Midbrain (tissue), 1 donor: ENCODE results near the gene ZFP2.
"Not testable (repeated sequence)": the region's sequence is repeated elsewhere in the genome, so short reads cannot be mapped to it uniquely, and the experiment has no call there.

Experiments
- DNase-seq: peaks from one replicate; lab custom pipeline; 2025; lab: John Stamatoyannopoulos, UW

The ZFP2 gene

DNA sequence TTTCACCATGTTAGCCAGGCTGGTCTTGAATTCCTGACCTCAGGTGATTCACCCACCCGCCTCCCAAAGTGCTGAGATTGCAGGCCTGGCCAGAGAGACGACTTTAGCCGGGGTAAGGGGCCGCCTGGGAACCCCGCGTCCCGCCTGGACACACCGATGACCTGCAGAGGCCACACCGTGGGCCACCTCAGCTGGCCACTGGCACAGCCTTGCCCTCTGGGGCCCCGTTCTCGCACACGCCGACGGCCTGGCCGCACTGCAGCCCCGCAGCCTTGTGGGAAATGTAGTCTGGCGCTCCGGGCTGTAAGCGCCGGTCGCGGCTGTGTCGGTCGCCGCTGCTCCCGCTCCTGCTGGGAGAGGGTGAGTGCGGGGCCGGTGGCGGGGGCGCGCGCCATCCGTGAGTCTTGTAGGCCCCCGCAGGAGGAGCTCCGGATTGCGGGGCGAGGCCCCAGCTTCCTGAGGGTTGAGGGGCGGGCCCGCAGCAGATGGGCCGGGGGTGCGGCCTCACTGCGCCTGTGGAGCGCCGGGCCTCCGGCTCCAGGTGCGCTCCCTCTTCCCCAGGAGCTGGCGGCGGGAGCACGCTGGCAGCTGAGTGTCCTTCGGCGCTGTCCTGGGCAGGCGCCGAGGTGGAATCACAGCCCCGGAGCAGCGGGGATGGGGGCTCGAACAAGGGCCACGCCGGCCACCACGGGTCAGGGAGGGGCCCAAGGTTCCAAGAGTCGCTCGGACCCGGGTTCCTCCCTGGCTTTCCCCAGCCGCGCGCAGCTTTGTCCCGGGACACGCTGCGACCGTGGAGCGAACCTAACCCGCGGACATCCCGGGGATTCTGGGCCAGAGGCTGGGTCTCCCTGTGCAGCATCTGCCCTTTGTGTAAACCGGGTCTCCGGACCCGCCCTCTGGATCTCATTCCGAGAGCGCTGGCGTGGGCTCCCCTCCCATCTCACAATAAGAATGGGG, at the start of gene ZFP2:
ZFP2 (plus strand) TSS at position 299 of the 957 bp plus-strand sequence. CDS start 35,401 bp downstream, outside the sequence.
- DNase-seq: peak; percentile 74

DNA sequence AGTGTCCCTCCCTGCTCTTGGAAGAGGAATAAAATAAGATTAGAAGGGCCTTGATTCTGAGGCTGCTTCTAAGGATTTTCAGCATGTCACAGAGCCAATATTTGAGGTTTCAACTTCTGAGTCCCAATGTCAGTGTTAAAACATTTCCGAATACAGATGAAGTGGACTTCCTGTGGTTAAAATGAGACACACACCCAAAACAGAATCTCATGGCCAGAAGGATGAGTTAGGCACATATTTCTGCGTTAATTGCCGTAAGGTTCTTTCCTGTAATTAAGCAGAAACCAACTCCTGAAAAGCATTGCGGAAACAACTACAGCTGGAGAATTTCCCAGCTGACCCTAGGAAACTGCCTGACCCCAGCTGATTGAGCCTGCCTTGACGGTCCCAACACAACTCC, 46.4 kb upstream of the ZFP2 start:
- DNase-seq: no peak

DNA sequence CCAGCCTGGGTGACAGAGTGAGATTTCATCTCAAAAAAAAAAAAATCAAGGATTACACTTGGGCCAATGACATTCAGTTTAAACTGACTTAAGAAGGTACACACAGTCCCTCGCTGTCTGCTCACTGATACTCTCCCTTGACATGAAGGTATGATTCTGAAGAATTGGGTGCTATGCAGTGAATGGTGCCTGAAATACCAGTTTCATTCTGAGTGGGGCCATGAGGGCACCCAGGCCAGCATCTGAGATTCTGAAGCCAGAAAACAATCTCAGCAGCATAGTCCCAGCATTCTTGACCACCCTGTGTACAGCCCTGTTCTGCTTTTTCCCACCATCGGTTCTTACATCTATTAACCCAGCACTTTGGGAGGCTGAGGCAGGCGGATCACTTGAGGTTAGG, 43.8 kb upstream of the ZFP2 start:
- no peak for DNase-seq

DNA sequence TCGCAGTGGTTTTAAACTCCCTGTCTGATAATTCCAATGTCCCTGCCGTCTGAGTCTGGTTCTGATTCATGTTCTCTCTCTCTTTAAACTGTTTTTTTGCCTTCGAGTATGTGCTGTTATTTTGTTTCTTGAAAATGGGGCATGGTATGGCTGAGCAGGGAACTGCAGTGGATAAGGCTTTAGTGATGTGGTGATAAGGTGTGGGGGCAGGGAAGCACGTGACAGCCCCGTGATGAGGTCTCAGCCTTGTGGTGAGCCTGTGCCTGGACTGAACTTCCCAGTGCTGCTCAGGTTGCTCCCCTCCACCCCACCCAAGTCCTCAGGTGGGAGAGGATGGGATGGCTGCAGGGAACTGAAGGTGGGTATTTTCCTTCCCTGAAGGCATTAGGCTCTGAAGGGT, 41.4 kb upstream of the ZFP2 start:
- DNase-seq: no peak

DNA sequence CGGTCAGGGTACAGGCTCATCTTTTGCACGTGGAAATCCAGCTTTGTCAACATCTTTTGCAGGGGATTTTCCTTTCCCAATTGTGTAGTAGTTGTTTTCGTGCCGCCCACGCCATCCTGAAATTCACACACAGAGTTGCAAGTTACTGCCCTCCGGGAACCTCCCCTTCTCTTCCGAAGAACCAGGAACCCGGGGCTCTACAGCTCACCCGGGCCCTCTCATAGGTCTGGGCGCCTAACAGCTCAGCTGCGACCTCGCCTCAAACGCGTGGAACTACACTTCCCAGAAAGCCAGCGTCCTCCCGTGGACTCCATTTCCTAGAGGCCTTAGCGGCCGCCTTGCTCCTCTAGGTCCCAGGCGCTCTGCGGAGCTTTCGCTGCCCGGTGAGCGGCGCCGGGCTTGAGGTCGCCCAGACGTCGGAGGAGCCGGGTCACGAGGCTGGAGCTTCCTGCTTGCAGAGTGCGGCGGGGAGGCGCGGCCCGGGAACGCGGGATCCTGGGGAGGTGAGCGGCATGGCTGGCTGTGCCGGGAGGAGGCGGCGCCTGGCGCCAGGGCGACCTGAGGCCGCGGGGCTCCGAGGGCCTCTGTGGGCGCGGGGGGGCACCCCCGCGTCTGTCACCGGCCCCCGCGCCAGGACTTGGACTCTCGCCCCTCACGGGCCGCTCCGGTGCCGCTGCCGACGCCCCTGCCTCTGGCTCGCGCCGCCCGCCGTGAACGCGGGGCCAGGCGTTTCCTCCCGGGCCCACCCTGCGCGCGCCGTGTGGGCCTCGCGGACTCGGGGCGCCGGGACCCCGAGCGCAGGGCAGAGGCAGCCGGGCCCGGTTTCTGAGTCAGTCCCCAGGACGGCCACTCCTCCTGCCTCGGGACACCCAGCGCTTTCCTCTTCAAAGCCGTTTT, 35.8 kb upstream of the ZFP2 start, which contains the start of gene ZNF354B:
ZNF354B (plus strand) TSS at position 329 of the 897 bp plus-strand sequence. CDS start 1,095 bp downstream, outside the sequence.
- DNase-seq: peak; percentile 95

DNA sequence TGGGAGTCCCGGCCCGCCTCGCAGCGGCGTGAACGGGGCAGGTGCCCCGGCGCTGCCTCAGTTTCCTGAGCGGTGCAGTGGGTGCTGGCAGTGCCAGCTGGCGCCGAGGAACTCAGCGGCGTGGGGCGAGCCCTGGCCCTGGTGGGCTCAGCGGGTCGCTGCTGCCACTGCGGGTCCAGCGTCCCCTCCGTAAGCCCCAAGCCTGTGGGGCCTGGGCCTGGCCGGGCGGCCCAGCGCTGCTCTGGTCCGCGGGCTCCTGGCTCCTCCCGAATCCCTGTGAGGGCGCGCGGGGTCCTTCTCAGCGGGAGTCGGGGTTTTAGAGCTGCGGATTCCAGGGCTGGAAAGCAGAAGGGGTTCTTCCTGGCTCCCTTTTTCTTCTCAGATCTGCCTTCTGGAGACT, 35.1 kb upstream of the ZFP2 start:
- not testable (repeated sequence) for DNase-seq

DNA sequence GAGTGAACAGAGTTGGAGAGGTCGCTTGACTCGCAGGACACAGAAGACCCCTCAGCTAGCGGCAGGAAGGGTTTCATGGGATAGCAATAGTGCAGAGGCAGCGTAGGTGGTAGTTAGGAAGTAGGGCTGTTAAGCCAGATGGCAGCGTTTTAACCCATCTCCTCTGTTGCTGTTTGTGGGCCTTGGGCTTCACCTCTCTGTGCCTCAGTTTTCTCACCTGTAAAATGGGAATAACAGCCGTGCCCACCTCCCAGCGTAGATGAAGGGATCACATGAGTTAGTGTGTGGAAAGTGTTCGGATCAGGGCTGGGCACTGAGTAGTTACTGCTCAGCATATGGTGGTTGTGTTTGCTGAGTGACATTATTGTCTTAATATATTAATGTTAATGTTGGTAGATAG, 34.1 kb upstream of the ZFP2 start:
- DNase-seq: no peak

DNA sequence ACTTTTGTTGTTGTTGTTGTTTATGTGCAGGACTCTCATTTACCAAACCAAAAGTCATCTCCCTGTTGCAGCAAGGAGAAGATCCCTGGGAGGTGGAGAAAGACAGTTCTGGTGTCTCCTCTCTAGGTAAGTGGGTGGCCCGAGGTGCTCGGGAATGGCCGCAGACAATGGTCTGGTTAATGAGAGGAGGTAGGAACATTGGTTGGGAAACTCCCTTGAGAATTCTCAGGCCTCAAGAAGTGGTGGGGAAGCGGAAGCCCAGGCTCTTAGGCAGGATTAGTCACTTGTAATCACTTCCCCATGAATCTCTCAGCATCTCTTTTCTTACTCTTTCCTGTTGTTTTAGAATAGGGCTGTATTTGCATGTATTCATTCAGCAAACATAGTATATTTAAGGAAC, 28.8 kb upstream of the ZFP2 start:
- no peak for DNase-seq

DNA sequence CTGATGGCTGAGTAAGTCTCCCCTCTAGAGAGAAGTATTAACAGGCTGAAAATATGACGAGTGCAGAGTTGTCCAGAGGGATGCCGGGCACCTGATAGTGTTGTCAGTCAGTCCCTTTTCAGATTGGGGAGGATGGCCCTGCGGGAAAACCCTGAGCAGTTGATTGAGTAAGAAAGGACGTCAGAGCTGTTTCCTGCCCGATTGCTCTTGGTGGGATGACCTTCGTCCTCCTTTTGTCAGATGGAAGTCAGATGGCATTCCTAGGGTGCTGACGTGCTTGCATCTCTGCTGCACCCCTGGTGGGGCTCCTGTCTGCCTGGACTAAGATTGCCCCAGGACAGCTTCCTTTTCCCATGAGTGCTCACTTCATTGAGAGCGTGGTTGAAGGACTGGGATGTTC, 26.1 kb upstream of the ZFP2 start:
- DNase-seq: no peak

DNA sequence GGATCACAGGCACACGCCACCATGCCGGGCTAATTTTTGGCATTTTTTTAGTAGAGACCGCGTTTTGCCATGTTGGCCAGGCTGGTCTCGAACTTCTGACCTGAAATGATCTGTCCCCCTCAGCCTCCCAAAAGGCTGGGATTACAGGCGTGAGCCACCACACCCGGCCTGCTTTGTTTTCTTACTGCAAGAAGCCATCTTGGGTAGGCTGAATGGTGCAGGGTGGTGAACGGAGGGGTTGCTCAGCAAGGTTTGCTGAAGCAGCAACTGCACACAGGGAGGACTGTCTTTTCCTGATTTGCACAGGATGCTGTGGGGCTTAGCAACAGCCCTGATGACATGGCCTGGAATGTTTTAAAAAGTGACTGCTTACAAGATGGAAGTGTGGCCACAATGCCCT, 25.3 kb upstream of the ZFP2 start:
- no peak for DNase-seq

DNA sequence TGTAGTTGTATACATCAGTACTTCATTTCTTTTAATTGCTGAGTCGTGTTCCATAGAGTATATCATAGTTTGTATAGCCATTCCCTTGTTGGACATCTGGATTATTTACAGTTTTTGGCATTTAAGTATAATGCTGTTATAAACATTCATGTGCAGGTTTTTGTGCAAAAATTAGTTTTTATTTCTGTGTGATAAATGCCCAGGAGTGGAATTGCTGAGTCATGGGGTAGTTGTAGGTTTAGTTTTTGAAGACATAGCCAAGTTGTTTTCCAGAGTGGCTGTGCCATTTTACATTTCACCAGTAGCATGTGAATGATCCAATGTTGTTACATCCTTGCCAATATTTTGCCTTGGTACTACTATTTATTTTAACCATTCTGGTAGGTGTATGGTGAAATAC, 23.4 kb upstream of the ZFP2 start:
- no peak for DNase-seq

DNA sequence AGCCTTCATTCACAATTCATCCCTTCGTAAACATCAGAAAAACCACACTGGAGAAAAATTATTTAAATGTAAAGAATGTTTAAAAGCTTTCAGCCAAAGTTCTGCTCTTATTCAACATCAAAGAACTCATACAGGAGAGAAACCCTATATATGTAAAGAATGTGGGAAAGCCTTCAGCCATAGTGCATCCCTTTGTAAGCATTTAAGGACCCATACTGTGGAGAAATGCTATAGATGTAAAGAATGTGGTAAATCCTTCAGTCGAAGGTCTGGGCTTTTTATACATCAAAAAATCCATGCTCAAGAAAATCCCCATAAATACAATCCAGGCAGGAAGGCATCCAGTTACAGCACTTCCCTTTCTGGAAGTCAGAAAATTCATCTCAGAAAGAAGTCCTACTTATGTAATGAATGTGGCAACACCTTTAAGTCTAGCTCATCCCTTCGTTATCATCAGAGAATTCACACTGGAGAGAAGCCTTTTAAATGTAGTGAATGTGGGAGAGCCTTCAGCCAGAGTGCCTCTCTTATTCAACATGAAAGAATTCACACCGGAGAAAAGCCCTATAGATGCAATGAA, 12.5 kb upstream of the ZFP2 start:
- not testable (repeated sequence) for DNase-seq

DNA sequence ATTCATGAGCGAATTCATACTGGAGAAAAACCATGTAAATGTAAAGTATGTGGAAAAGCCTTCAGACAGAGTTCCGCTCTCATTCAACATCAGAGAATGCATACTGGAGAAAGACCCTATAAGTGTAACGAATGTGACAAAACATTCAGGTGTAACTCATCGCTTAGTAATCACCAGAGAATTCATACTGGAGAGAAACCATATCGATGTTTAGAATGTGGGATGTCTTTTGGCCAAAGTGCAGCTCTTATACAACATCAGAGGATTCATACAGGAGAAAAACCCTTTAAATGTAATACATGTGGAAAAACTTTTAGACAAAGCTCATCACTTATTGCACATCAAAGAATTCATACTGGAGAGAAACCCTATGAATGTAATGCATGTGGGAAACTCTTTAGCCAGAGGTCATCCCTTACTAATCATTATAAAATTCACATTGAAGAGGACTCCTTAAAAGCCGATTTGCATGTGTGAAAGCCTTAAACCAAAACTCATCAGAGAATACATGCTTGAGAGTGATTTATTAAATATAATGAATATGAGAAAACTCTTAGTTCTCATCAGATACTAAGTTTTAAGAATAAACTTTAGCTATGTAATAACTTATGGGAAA, 11.8 kb upstream of the ZFP2 start:
- DNase-seq: no peak

DNA sequence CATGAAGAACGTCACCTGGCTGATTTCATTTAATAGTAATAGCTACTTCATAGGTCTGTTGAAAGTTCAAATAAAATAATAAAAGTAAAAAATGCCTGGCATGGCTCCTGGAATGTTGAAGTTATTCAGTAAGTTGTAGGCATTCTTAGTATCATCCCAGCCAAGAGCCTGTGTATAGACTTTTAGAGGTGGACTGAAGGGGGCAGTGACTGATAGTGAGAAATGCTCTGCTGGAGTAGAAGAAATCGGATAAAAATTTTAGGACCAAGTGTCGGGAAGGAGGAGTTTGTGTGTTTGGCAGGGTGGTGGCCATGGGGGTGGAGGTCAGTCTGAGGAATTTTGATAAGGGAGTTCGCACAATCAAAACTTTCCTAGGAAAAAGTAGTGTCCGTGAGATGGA, 3.6 kb downstream of the ZFP2 start:
- no peak for DNase-seq

DNA sequence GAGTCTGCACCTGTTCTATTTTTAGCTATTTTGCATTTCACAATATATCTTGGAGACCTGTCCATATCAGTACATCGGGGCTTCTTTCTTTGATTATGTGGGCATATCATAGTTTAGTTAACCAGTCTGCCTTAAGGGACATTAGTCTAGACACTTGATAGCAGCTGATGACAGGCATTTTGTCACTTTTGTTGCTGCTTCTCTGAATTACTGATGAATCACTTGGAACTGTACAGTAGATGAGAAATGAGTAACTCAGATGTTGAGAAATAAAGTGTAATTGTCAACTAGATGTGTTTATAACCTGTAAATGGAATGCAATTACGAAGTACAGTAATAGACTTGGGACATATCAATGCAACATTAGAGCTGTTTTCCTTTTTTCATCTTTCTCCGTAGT, 7.1 kb downstream of the ZFP2 start:
- no peak for DNase-seq

DNA sequence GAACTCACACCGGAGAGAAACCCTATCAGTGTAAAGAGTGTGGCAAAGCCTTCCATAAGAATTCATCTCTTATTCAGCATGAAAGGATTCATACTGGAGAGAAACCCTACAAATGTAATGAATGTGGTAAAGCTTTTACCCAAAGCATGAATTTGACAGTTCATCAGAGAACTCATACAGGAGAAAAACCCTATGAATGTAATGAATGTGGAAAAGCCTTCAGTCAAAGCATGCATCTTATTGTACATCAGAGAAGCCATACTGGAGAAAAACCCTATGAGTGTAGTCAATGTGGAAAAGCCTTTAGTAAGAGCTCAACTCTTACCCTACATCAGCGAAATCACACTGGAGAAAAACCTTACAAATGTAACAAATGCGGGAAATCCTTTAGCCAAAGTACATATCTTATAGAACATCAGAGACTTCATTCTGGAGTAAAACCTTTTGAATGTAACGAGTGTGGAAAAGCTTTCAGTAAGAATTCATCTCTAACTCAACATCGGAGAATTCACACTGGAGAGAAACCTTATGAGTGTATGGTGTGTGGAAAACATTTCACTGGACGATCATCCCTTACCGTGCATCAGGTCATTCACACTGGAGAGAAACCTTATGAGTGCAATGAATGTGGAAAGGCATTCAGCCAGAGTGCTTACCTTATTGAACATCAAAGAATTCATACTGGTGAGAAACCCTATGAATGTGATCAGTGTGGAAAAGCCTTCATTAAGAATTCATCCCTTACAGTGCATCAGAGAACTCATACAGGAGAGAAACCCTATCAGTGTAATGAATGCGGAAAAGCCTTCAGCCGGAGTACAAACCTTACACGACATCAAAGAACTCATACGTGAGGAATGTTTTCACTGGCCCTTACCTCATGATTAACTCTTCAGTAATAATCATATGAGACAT, 36.4 kb downstream of the ZFP2 start:
- no peak for DNase-seq

DNA sequence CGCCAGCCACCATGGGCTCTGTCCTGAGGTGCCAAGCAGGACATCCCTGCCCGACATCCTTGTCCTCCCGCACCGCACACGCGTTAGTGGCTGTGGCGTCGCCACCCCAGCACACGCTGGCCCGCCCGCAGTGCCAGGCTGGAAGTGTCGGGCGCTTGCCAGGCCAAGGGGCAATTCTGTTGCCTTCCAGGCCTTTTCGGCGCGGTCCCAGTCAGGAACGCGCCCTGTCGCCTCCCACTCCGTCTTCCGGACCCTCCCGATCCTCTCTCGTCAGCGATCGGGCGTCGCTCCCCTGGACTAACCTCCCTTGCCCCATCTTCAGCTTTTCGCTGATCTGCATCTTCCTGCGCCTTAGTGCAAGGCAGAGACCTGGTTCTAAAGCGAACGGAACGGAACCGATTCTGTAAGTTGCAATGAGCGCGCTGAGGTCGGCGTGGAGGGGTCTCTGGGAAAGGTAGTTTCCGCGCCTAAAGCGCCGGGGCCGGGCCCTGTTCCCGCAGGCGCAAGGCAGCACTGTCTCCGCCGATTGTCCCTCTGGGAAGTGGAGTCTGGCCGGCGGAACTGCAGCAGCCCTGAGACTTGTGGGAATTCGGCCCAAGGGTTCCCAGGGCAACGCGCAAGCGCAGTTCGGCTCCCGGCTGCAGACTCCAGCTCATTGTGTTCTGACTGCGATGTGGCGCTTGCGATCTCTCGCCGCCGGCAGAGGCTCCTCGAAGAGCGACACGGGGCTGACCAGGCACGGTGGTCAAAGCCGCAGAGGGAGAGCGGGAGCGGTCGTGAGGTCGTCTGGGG, 45.1 kb downstream of the ZFP2 start, which contains the start of gene ZNF454:
ZNF454 (plus strand) TSS at position 630 of the 792 bp plus-strand sequence. CDS start 1,594 bp downstream, outside the sequence.
- DNase-seq: peak; percentile 98

DNA sequence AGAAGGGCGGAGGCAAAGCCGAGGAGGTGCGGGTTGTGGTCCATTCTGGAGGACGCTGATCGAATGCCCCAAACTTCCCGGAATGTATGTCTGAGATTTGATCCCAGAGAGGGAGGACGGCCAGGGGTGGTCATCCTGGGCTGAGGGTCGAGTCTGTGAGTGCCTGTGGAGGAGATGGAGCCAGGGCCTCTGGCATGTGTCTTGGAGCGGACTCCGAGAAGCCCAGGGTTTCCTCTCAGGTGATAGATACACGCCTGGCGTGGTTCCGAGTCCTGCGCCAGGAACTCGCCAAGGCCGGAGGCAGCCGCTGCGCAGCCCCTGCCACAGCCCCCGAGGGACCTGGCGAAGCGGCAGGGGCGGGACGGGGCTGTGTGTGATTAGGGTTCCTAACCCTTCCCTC, 45.6 kb downstream of the ZFP2 start:
- DNase-seq: no peak

DNA sequence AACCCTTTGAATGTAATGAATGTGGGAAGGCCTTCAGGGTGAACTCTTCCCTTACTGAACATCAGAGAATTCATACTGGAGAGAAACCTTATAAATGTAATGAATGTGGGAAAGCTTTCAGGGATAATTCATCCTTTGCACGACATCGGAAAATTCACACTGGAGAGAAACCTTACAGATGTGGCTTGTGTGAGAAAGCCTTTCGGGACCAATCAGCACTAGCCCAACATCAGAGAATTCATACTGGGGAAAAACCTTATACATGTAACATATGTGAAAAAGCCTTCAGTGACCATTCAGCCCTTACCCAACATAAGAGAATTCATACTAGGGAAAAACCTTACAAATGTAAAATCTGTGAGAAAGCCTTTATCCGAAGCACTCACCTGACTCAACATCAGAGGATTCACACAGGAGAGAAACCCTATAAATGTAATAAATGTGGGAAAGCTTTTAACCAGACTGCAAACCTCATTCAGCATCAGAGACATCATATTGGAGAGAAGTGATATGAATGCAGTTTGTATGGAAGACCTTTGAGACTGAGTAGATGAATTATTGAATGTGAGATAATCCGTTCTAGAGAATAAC, 69.8 kb downstream of the ZFP2 start:
- no peak for DNase-seq
